ENCODE measurements around the gene DGKQ. TPM values are rescaled to one million over a fixed set of nuclear protein-coding genes. Genes with fewer than 3 reads are reported as not detected.

The DGKQ gene
- total RNA-seq, 1 donor from 2014 or later = 18.8 TPM

GRCh38 chr4:1015179-1015578, 41.8 kb upstream of the DGKQ start:
- ATAC-seq (no peak), DNase-seq (no peak)
- H3K27me3 ChIP-seq (ENCODE audit: low read depth) = no peaks in the 10 kb centered on the region
- peaks cover 19% of the 10 kb centered on the region for H3K4me1 ChIP-seq
- TF ChIP-seq CTCF (IDR thresholded peaks at IDR 0.05) = no peak
- no peak overlapping the region for H3K27ac ChIP-seq
- intact Hi-C loops (cut with DNase I) = no loop called here
- no peaks in the 10 kb centered on the region for H3K9me3 ChIP-seq
- no peaks in the 10 kb centered on the region for H3K36me3 ChIP-seq
- H3K4me3 ChIP-seq = no peak overlapping the region

GRCh38 chr4:1014291-1015167, 41.2 kb upstream of the DGKQ start:
- no peak overlapping the region for H3K27ac ChIP-seq
- no peak for DNase-seq
- TF ChIP-seq CTCF (IDR thresholded peaks at IDR 0.05) = no peak
- H3K9me3 ChIP-seq = no peaks in the 10 kb centered on the region
- no peaks in the 10 kb centered on the region for H3K36me3 ChIP-seq
- peaks cover 23% of the 10 kb centered on the region for H3K4me1 ChIP-seq
- intact Hi-C loops (cut with DNase I) = no loop called here
- no peak overlapping the region for H3K4me3 ChIP-seq
- no peak for ATAC-seq
- H3K27me3 ChIP-seq (ENCODE audit: low read depth) = no peaks in the 10 kb centered on the region

- no peak for ATAC-seq
- DNase-seq = no peak
- no peak overlapping the region for H3K27ac ChIP-seq
- peaks cover 30% of the 10 kb centered on the region for H3K4me1 ChIP-seq
- no peak for TF ChIP-seq CTCF (IDR thresholded peaks at IDR 0.05)
- no peaks in the 10 kb centered on the region for H3K36me3 ChIP-seq
- peaks cover 5% of the 10 kb centered on the region for H3K27me3 ChIP-seq (ENCODE audit: low read depth)
- intact Hi-C loops (cut with DNase I) = no loop called here
- no peaks in the 10 kb centered on the region for H3K9me3 ChIP-seq
- H3K4me3 ChIP-seq = no peak overlapping the region
These were observed 40.1 kb upstream of the DGKQ start for GRCh38 chr4:1013225-1014073.

GRCh38 chr4:1012034-1012739, 38.8 kb upstream of the DGKQ start:
- Histone ChIP-seq H3K36me3 (no peaks in the 10 kb centered on the region), H3K27me3 (ENCODE audit: low read depth) (peaks cover 12% of the 10 kb centered on the region), H3K4me3 (peak overlapping the region; percentile 65), H3K9me3 (no peaks in the 10 kb centered on the region), H3K4me1 (peaks cover 30% of the 10 kb centered on the region), H3K27ac (no peak overlapping the region)
- intact Hi-C loops (cut with DNase I) = no loop called here
- ATAC-seq (peak in 1 of 2 donors; percentile 1), DNase-seq (peak; percentile 67)
- TF ChIP-seq CTCF (IDR thresholded peaks at IDR 0.05) = no peak

- DNase-seq (no peak), ATAC-seq (no peak)
- Histone ChIP-seq H3K27me3 (ENCODE audit: low read depth) (peaks cover 14% of the 10 kb centered on the region), H3K4me3 (peak overlapping the region; percentile 65), H3K9me3 (no peaks in the 10 kb centered on the region), H3K27ac (no peak overlapping the region), H3K36me3 (no peaks in the 10 kb centered on the region), H3K4me1 (peaks cover 30% of the 10 kb centered on the region)
- TF ChIP-seq CTCF (IDR thresholded peaks at IDR 0.05) = no peak
- intact Hi-C loops (cut with DNase I) = no loop called here
These were observed 38.3 kb upstream of the DGKQ start for GRCh38 chr4:1011666-1012033.
